OCI-LY3 (cell line): ENCODE measurements around the gene CUL7.

ENCODE experiments used
- EZH2phosphoT487 ChIP-seq: fragments of 200-600 bp; shearing (Covaris generic); IDR thresholded peaks from 2 replicates; pipeline ENCODE4 v1.6.1; 2018; ENCODE audit warnings: antibody characterized with exemption, mixed run types, low read depth
- TF ChIP-seq, protein P1 (sequence below): fragments of 200-600, 300-600 bp; sonication (generic); IDR thresholded peaks from 2 replicates; pipeline ENCODE4 v1.5.1; 2014; ENCODE audit warnings: antibody characterized with exemption, low read length, low read depth

DNA sequence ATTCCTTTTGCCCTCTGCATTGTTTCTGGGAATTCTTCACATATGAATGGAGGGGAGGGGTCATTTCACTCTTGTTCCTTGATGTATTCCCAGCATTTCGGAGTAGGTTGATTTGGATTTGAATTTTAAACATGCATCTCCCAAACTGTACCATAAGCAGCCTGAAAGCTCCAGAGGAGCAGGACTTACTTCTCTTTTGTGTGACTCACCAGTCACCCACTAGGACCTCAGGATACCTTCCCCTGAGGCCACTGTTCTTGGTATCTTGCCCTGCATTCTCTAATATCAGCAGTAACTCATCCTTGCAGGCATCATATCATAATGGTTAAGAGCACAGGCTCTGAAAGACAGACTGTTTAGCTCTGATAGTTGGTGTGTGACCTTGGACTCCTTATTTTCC lies 4.9 kb upstream of the CUL7 start:
- TF ChIP-seq, protein P1, sequence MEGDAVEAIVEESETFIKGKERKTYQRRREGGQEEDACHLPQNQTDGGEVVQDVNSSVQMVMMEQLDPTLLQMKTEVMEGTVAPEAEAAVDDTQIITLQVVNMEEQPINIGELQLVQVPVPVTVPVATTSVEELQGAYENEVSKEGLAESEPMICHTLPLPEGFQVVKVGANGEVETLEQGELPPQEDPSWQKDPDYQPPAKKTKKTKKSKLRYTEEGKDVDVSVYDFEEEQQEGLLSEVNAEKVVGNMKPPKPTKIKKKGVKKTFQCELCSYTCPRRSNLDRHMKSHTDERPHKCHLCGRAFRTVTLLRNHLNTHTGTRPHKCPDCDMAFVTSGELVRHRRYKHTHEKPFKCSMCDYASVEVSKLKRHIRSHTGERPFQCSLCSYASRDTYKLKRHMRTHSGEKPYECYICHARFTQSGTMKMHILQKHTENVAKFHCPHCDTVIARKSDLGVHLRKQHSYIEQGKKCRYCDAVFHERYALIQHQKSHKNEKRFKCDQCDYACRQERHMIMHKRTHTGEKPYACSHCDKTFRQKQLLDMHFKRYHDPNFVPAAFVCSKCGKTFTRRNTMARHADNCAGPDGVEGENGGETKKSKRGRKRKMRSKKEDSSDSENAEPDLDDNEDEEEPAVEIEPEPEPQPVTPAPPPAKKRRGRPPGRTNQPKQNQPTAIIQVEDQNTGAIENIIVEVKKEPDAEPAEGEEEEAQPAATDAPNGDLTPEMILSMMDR: no peak
- no peak for TF ChIP-seq EZH2phosphoT487
